ENCODE results near the gene ZNF222.
A peak's percentile ranks its signal among the peaks of the same experiment; 100 is the strongest.

ZNF222 gene

GRCh38 chr19:44025217-44025936 is at the start of gene ZNF222:
ZNF222 (plus strand) TSS chr19:44025379; CDS start chr19:44025437, 58 bp downstream.
- DNase-seq (ENCODE audit: low read depth in 2 of 2) = peak; percentile 78 to 80

GRCh38 chr19:43976732-43977131 is 48.4 kb upstream of the ZNF222 start:
- DNase-seq (ENCODE audit: low read depth in 2 of 2) = no peak

- no peak for DNase-seq (ENCODE audit: low read depth in 2 of 2)
Observed at GRCh38 chr19:43983544-43983911, 41.7 kb upstream of the ZNF222 start.

GRCh38 chr19:43983912-43984686 is 41.1 kb upstream of the ZNF222 start, which contains the start of gene ZNF155:
ZNF155 (plus strand) TSS chr19:43984188; CDS start chr19:43988544, 4,356 bp downstream.
- DNase-seq (ENCODE audit: low read depth in 2 of 2) = peak; percentile 95 to 96

- no peak for DNase-seq (ENCODE audit: low read depth in 2 of 2)
Observed at GRCh38 chr19:43984687-43985000, 40.5 kb upstream of the ZNF222 start.

GRCh38 chr19:43997631-43998290 is 27.4 kb upstream of the ZNF222 start:
- no peak for DNase-seq (ENCODE audit: low read depth in 2 of 2)

GRCh38 chr19:44002212-44002565 is 23.0 kb upstream of the ZNF222 start:
- DNase-seq (ENCODE audit: low read depth in 2 of 2) = no peak

- peak; percentile 88 to 90 for DNase-seq (ENCODE audit: low read depth in 2 of 2)
Observed at GRCh38 chr19:44002566-44003460, 22.4 kb upstream of the ZNF222 start, which contains the start of gene ZNF230. ZNF230 (plus strand) TSS chr19:44002957; CDS start chr19:44007079, 4,122 bp downstream.

GRCh38 chr19:44003461-44004009 is 21.6 kb upstream of the ZNF222 start:
- no peak for DNase-seq (ENCODE audit: low read depth in 2 of 2)

- no peak for DNase-seq (ENCODE audit: low read depth in 2 of 2)
Observed at GRCh38 chr19:44005973-44006372, 19.2 kb upstream of the ZNF222 start.

GRCh38 chr19:44007473-44007872 is 17.7 kb upstream of the ZNF222 start:
- DNase-seq (ENCODE audit: low read depth in 2 of 2) = no peak

- no peak for DNase-seq (ENCODE audit: low read depth in 2 of 2)
Observed at GRCh38 chr19:44010468-44010867, 14.7 kb upstream of the ZNF222 start.

- no peak for DNase-seq (ENCODE audit: low read depth in 2 of 2)
Observed at GRCh38 chr19:44019498-44019897, 5.7 kb upstream of the ZNF222 start.

- DNase-seq (ENCODE audit: low read depth in 2 of 2) = no peak
Observed at GRCh38 chr19:44021221-44021620, 4.0 kb upstream of the ZNF222 start.

GRCh38 chr19:44024900-44025216 is 321 bp upstream of the ZNF222 start:
- DNase-seq (ENCODE audit: low read depth in 2 of 2) = no peak

- no peak for DNase-seq (ENCODE audit: low read depth in 2 of 2)
Observed at GRCh38 chr19:44026622-44027021, 1.4 kb downstream of the ZNF222 start.

GRCh38 chr19:44032001-44032610 is 6.9 kb downstream of the ZNF222 start:
- no peak for DNase-seq (ENCODE audit: low read depth in 2 of 2)

GRCh38 chr19:44042147-44042546 is 17.0 kb downstream of the ZNF222 start:
- DNase-seq (ENCODE audit: low read depth in 2 of 2) = no peak

- DNase-seq (ENCODE audit: low read depth in 2 of 2) = no peak
Observed at GRCh38 chr19:44050740-44051649, 25.8 kb downstream of the ZNF222 start.
